HL-60 (cell line): ENCODE measurements around the gene CDH7.

Experiments
- DNase-seq, 2 experiments: peaks; one replicate each; pipeline ENCODE4 v3.0.0-alpha.2; 2010 to 2020; ENCODE audit warnings: low read depth in 1 of 2, low spot score in 1 of 2
- H3K27ac ChIP-seq: fragments of 250-450 bp; sonication (Bioruptor Pico); replicated peaks from 2 replicates; pipeline ENCODE4 v1.5.1; 2020; ENCODE audit warnings: mild to moderate bottlenecking, moderate library complexity
- H3K27me3 ChIP-seq: fragments of 250-450 bp; sonication (Bioruptor Pico); 2 replicates; pipeline ENCODE4 v1.5.1; 2021; ENCODE audit warnings: mild to moderate bottlenecking, moderate library complexity; ENCODE audit not compliant: insufficient read depth, poor library complexity, severe bottlenecking
- H3K4me3 ChIP-seq: replicated peaks from 2 replicates; pipeline ENCODE4 v1.5.1; 2011; ENCODE audit warnings: mild to moderate bottlenecking, control low read depth, low read length; ENCODE audit not compliant: insufficient read depth
- GABPA ChIP-seq: IDR thresholded peaks from 2 replicates; pipeline ENCODE4 v1.6.1; 2012; ENCODE audit warnings: low read depth
- POLR2AphosphoS5 ChIP-seq: IDR thresholded peaks from 2 replicates; pipeline ENCODE4 v1.6.1; 2012; ENCODE audit warnings: low read depth
- REST ChIP-seq: IDR thresholded peaks from 2 replicates; pipeline ENCODE4 v1.6.1; 2012; ENCODE audit warnings: low read depth; ENCODE audit not compliant: insufficient replicate concordance
- SPI1 ChIP-seq: IDR thresholded peaks from 2 replicates; pipeline ENCODE4 v1.6.1; 2012; ENCODE audit warnings: low read depth, mild to moderate bottlenecking, borderline replicate concordance
- TF ChIP-seq, protein P1 (sequence below): IDR thresholded peaks from one replicate; pipeline ENCODE4 v1.5.1; 2011; ENCODE audit warnings: low read length, control low read depth, inconsistent platforms; ENCODE audit not compliant: insufficient read depth

Gene CDH7

DNA sequence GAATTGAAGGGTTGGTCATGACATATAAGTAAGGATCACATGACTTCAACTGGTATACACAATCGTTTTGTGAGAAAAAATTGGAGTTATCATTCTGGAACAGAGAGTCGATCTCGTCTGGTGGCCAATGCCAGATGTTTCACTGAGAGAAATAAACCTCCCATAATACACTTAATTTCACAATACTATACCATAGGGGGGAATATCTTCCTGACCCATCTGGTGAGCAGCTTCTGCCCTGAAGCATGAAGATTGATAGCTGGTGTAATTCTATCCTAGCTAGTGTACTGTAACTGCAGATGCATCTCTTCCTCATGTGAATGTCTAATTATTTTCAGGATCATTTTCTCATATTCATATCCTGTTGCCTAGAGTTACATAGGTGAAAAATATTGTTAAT is 15.7 kb upstream of the CDH7 start:
- no peaks in the 10 kb centered on the region for H3K27me3 ChIP-seq
- H3K27ac ChIP-seq = no peak overlapping the region
- no peak for DNase-seq
- no peak for TF ChIP-seq REST
- TF ChIP-seq, protein P1, sequence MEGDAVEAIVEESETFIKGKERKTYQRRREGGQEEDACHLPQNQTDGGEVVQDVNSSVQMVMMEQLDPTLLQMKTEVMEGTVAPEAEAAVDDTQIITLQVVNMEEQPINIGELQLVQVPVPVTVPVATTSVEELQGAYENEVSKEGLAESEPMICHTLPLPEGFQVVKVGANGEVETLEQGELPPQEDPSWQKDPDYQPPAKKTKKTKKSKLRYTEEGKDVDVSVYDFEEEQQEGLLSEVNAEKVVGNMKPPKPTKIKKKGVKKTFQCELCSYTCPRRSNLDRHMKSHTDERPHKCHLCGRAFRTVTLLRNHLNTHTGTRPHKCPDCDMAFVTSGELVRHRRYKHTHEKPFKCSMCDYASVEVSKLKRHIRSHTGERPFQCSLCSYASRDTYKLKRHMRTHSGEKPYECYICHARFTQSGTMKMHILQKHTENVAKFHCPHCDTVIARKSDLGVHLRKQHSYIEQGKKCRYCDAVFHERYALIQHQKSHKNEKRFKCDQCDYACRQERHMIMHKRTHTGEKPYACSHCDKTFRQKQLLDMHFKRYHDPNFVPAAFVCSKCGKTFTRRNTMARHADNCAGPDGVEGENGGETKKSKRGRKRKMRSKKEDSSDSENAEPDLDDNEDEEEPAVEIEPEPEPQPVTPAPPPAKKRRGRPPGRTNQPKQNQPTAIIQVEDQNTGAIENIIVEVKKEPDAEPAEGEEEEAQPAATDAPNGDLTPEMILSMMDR = no peak
- no peak for TF ChIP-seq POLR2AphosphoS5
- TF ChIP-seq GABPA = no peak
- no peak for TF ChIP-seq SPI1
- H3K4me3 ChIP-seq = no peak overlapping the region

DNA sequence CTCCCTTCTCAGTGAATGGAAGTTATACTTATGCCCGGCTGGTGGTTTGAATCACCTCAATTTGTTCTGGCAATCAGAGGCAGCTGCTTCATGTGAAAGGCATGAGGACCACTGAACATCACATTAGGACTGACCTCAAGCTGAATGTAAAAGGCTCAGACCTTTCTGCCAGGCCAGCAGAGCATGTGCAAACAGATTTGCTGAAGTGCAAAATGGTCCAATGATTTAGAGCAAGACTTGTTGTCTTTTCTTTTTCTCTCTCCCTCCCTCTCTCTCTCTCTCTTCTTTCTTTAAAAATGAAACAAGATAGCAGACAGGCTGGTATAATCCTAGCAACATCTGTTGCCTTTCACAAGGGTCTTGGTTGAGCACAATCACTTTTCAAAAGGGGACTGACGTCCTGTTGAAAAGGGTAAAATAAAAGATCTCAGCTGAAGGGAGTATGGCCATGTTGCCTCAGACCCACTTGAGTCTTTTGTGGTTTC is 13.3 kb upstream of the CDH7 start:
- H3K27ac ChIP-seq = no peak overlapping the region
- DNase-seq = no peak
- H3K4me3 ChIP-seq = no peak overlapping the region
- H3K27me3 ChIP-seq = no peaks in the 10 kb centered on the region
- TF ChIP-seq REST (no peak), POLR2AphosphoS5 (no peak)
- TF ChIP-seq, protein P1 = no peak

DNA sequence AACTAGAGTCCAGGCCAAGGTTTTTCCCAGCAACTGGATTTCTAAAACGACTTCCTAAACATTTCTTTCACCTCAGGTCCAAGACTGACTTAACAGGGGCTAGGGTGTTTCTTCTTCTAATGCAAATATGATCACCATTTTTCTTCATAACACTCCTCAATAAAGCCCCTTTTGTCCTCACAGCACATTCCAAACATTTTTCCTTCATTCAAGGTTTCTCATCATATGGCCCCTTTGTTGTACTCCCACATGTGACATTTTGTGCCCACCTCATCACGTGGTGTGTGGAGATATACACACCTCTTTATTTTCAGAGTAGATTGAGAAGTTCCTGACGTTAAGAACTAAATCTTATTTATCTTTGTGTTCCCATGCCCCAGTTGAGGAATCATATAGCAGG is 3.9 kb upstream of the CDH7 start:
- Histone ChIP-seq H3K4me3 (no peak overlapping the region), H3K27ac (no peak overlapping the region), H3K27me3 (peaks cover 34% of the 10 kb centered on the region)
- no peak for DNase-seq
- TF ChIP-seq, protein P1 = no peak
- TF ChIP-seq POLR2AphosphoS5 (no peak), GABPA (no peak), SPI1 (no peak), REST (no peak)
